Stimulated activated CD8-positive, alpha-beta memory T cell treated with anti-CD3 and anti-CD28 coated beads, Interleukin-7, amount 100 ng/mL, for 4 hours (primary cell): ENCODE measurements around the gene APLP2.
"Not testable (repeated sequence)": the region's sequence is repeated elsewhere in the genome, so short reads cannot be mapped to it uniquely, and the experiment has no call there.

Source experiments
- DNase-seq, 2 donors: peaks; one replicate each; pipeline ENCODE4 v3.0.0-alpha.2; 2020; ENCODE audit warnings: low read depth in 2 of 2

APLP2 gene

GRCh38 chr11:130193551-130193950 lies 123.9 kb downstream of the APLP2 start:
- DNase-seq: not testable (repeated sequence)
